Cardiac ventricle fibroblast (primary cell): ENCODE data around the gene DYNLT1. TPM values are rescaled to one million over a fixed set of nuclear protein-coding genes. Genes with fewer than 3 reads are reported as not detected.

Experiments
- total RNA-seq: library from RNA; depleted of rRNA; stranded (reverse); fragments of >200 nt; gene quantifications from 2 replicates; pipeline ENCODE4 v1.2.3, GENCODE V29; 2015

Gene DYNLT1
- total RNA-seq, result 66.3 and 82.2 TPM in 2 replicates

GRCh38 chr6:158644231-158645063, at the start of gene DYNLT1:
Gene DYNLT1 (minus strand): TSS chr6:158644743. CDS start chr6:158644708, 35 bp downstream.

DNA sequence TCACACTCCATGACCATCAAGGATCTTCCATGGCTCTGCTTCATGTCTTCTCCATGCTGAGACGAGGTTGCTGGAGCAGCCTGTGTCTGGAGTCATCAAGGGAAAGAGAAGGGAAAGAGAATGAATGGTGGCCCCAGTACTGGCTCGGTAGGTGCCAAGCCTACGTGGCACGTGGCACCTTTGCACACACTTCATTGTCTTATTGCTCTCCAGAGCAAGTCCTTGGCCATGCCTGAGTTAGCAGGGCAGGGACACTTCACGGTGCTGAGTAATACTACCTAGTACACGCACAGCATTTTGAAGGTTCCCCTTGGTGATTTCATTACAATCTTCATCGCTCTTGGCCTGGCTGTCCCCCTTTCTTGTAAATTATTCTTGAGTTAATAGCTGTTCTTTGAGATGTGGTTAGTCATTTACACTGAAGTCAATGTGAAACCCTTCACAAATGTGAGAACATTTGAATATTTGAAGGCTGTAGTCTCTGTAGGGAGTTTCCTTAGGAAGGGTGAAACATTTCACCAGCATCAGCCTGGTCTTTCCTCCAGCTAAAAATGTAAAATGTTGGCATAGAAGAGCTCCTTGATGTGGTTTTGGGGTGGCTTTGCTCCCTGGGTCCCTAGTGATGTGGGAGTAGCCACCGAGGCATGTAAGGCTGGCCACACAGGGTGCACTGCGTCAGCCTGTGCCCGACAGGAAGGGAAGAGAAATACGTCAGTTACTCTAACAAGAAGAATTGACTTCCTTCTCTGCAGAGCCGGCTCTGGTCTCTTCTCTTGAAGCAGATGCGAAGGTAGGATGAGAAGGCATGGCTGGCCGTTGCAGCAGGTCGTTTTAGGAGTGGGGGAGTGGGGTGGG, 5.0 kb upstream of the DYNLT1 start, which contains the start of gene SYTL3:
SYTL3 (plus strand) TSS at position 766 of the 855 bp plus-strand sequence. CDS start 13,215 bp downstream, outside the sequence.

Other genes starting within 250 kb of the DYNLT1 start
- 12.2 and 16.1 TPM in 2 replicates for gene TMEM181, start 84.7 kb downstream of the DYNLT1 start, total RNA-seq
- gene SYTL3, start 5.3 kb upstream of the DYNLT1 start, total RNA-seq, result 0.15 and 0.37 TPM in 2 replicates
- gene EZR, start 174.6 kb upstream of the DYNLT1 start, total RNA-seq, result 11.6 and 11.8 TPM in 2 replicates